ENCODE measurements around the gene RNF38. TPM values are rescaled to one million over a fixed set of nuclear protein-coding genes. Genes with fewer than 3 reads are reported as not detected.

Gene RNF38
- total and polyA plus RNA-seq, 2 donors (not counting 3 experiments of a cell fraction or from before 2014, with no cell fraction given): 36.7 to 47.2 TPM

GRCh38 chr9:36445800-36446361, 45.8 kb upstream of the RNF38 start:
- intact Hi-C loops (cut with micrococcal nuclease): no loop called here
- POLR2A ChIA-PET: no interaction called here

More at GRCh38 chr9:36445800-36446361, 45.8 kb upstream of the RNF38 start:
- H3K4me3 ChIP-seq (replicated peaks in 1 of 3; ENCODE audit: insufficient read depth in 1 of 3, low read depth in 1 of 3, low read length in 3 of 3): no peak overlapping the region
- H3K36me3 ChIP-seq (ENCODE audit: control insufficient read depth in 2 of 2, extremely low read depth in 1 of 2, insufficient read depth in 2 of 2, low read length in 2 of 2): no peaks in the 10 kb centered on the region
- peaks cover 34% of the 10 kb centered on the region for H3K79me2 ChIP-seq (ENCODE audit: control insufficient read depth, insufficient read depth, low read length)
- H4K20me1 ChIP-seq (replicated peaks; ENCODE audit: control insufficient read depth, extremely low read depth, insufficient read depth, low read length): peaks cover 3% of the 10 kb centered on the region
- TF ChIP-seq POLR2AphosphoS5 (IDR thresholded peaks at IDR 0.05; ENCODE audit: insufficient read depth, low read depth, low read length): no peak
- TF ChIP-seq JUN (IDR thresholded peaks at IDR 0.05; ENCODE audit: borderline replicate concordance, insufficient read depth, insufficient read length, low read depth): no peak
- TF ChIP-seq POLR2A (IDR thresholded peaks at IDR 0.05; ENCODE audit: low read depth, low read length): no peak
- no peak for TF ChIP-seq GATA2 (IDR thresholded peaks at IDR 0.05; ENCODE audit: insufficient read depth, insufficient read length, low read depth, low read length)
- no peak for TF ChIP-seq FOS (IDR thresholded peaks at IDR 0.05; ENCODE audit: borderline replicate concordance, insufficient read depth, low read length)
- no peak for TF ChIP-seq CTCF (IDR thresholded peaks at IDR 0.05; ENCODE audit: extremely low read depth in 1 of 2, insufficient read depth in 1 of 2, low read depth in 1 of 2, low read length in 2 of 2)
- no peak for TF ChIP-seq MYC (IDR thresholded peaks at IDR 0.05; ENCODE audit: low read depth, low read length)
- no peak for TF ChIP-seq MAX (IDR thresholded peaks at IDR 0.05; ENCODE audit: insufficient read depth, insufficient read length)
- TF ChIP-seq EZH2 (IDR thresholded peaks at IDR 0.05; ENCODE audit: borderline replicate concordance, low read depth, low read length, severe bottlenecking): no peak
- no peak for DNase-seq (ENCODE audit: low read depth, low spot score)
- no peaks in the 10 kb centered on the region for H3K27me3 ChIP-seq (ENCODE audit: control insufficient read depth in 2 of 2, insufficient read depth in 2 of 2, low read length in 2 of 2)
- no peak for FAIRE-seq
- H3K9ac ChIP-seq (replicated peaks; ENCODE audit: extremely low read depth, insufficient read depth, low read length): no peak overlapping the region
- H3K9me3 ChIP-seq (replicated peaks; ENCODE audit: control insufficient read depth, insufficient read depth, low read length): no peaks in the 10 kb centered on the region
- H3K27ac ChIP-seq (ENCODE audit: insufficient read depth, low read depth, low read length): no peak overlapping the region
- CTCF ChIA-PET: interaction anchor here (2.5 kb wide), 1 partner anchor 39 kb away, joined by 9 read pairs; no protein-coding TSS in a partner anchor
- dilution Hi-C loops (cut with MboI; ENCODE audit: extremely low pct_ligation_motif_present, low sequenced_read_pairs): no loop called here
- BruUV-seq (replicated peaks): no TSS peak
- no peak overlapping the region for H3K4me2 ChIP-seq (ENCODE audit: insufficient read depth, low read length)
- H2AFZ ChIP-seq (ENCODE audit: low read depth, low read length): no peak overlapping the region
- H3K4me1 ChIP-seq (ENCODE audit: control insufficient read depth, extremely low read depth, insufficient read depth, low read length): peaks cover 4% of the 10 kb centered on the region
- H3K9me1 ChIP-seq (replicated peaks; ENCODE audit: control insufficient read depth, extremely low read depth, insufficient read depth, low read length): no peaks in the 10 kb centered on the region
